OCI-LY7 (cell line): Measurements from ENCODE around the gene STK38L. TPM values are rescaled to one million over a fixed set of nuclear protein-coding genes. Genes with fewer than 3 reads are reported as not detected.

ENCODE experiments used
- BruUV-seq: library from RNA; stranded (reverse); fragments of 400-500 nt; replicated peaks from 2 replicates; lab custom pipeline; 2021; lab: Mats Ljungman, UMichigan
- CTCF ChIA-PET: fragments of 300-600 bp; sonication (Branson Sonifier 250); formaldehyde crosslinking; loops from one replicate; lab custom pipeline; 2022; ENCODE audit warnings: antibody characterized with exemption; ENCODE audit not compliant: unreplicated experiment; lab: Charles Lee
- POLR2A ChIA-PET: fragments of 300-600 bp; sonication (Branson Sonifier 250); formaldehyde crosslinking; loops from one replicate; lab custom pipeline; 2022; ENCODE audit warnings: antibody characterized with exemption; lab: Charles Lee
- DNase-seq: peaks from one replicate; pipeline ENCODE4 v3.0.0-alpha.2; 2015; ENCODE audit warnings: low spot score
- H2AFZ ChIP-seq: fragments of 200-600 bp; sonication (generic), shearing (Covaris generic); 2 replicates; pipeline ENCODE4 v1.6.1; 2014; ENCODE audit warnings: mild to moderate bottlenecking, antibody characterized with exemption, low read length, moderate library complexity
- H3K27ac ChIP-seq: fragments of 200-600 bp; sonication (generic); 2 replicates; pipeline ENCODE4 v1.5.1; 2014; ENCODE audit warnings: mixed run types, low read depth, mild to moderate bottlenecking, moderate library complexity, low read length, inconsistent platforms; ENCODE audit not compliant: poor library complexity, severe bottlenecking
- H3K36me3 ChIP-seq: fragments of 200-600 bp; sonication (generic); 2 replicates; pipeline ENCODE4 v1.6.1; 2014; ENCODE audit warnings: mild to moderate bottlenecking, antibody characterized with exemption, low read length, moderate library complexity, mixed read lengths; ENCODE audit not compliant: insufficient read depth
- H3K4me1 ChIP-seq: fragments of 200-600 bp; sonication (generic); 2 replicates; pipeline ENCODE4 v1.5.1; 2014; ENCODE audit warnings: mild to moderate bottlenecking, low read length; ENCODE audit not compliant: insufficient read depth, poor library complexity, severe bottlenecking
- H3K4me2 ChIP-seq: fragments of 200-600 bp; sonication (generic); 2 replicates; pipeline ENCODE4 v1.6.1; 2014; ENCODE audit warnings: mild to moderate bottlenecking, low read length
- H3K4me3 ChIP-seq: fragments of 200-600 bp; sonication (generic); 2 replicates; pipeline ENCODE4 v1.5.1; 2014; ENCODE audit warnings: mild to moderate bottlenecking, low read depth, low read length; ENCODE audit not compliant: poor library complexity, severe bottlenecking
- H3K79me2 ChIP-seq: fragments of 200-600 bp; sonication (generic); 2 replicates; pipeline ENCODE4 v1.6.1; 2016; ENCODE audit warnings: low read depth, mild to moderate bottlenecking, low read length, moderate library complexity, mixed read lengths; ENCODE audit not compliant: insufficient read depth
- H3K9me2 ChIP-seq: fragments of 200-600 bp; sonication (generic); 2 replicates; pipeline ENCODE4 v1.6.1; 2016; ENCODE audit warnings: mild to moderate bottlenecking, low read length, mixed read lengths; ENCODE audit not compliant: insufficient read depth
- H3K9me3 ChIP-seq: fragments of 200-600 bp; sonication (generic); 2 replicates; pipeline ENCODE4 v1.6.1; 2014; ENCODE audit warnings: mild to moderate bottlenecking, mixed run types, low read length, mixed read lengths
- H4K20me1 ChIP-seq: fragments of 200-600 bp; sonication (generic); 2 replicates; pipeline ENCODE4 v1.6.1; 2014; ENCODE audit warnings: mild to moderate bottlenecking, antibody characterized with exemption, low read length, moderate library complexity, mixed read lengths; ENCODE audit not compliant: insufficient read depth
- EZH2phosphoT487 ChIP-seq: fragments of 200-600 bp; sonication (generic); IDR thresholded peaks from 2 replicates; pipeline ENCODE4 v1.6.1; 2018; ENCODE audit warnings: low read depth, borderline replicate concordance, mild to moderate bottlenecking, mixed run types, antibody characterized with exemption, low read length, moderate library complexity, mixed read lengths
- intact Hi-C: fragments of 100-400 bp; cut with micrococcal nuclease; formaldehyde crosslinking; loops from one replicate; pipeline ENCODE4 v1.10.0; 2022; ENCODE audit not compliant: unreplicated experiment
- total RNA-seq, 2 experiments: library from RNA; depleted of rRNA in 1 of 2; stranded (reverse); fragments of >200 nt in 1 of 2; shearing (Covaris generic) in 1 of 2; gene quantifications; 2 replicates each; pipeline ENCODE4 v1.2.3, GENCODE V29; 2014 to 2022
- TF ChIP-seq, protein P1 (sequence below): fragments of 200-600 bp; sonication (generic); conservative IDR thresholded peaks from 2 replicates; pipeline ENCODE4 v1.5.1; 2014; ENCODE audit warnings: mild to moderate bottlenecking, antibody characterized with exemption, low read length, moderate library complexity, mixed read lengths

Gene STK38L
- total RNA-seq, 2 experiments from 2014 or later, result 15.2 to 29.9 TPM

- H3K9me3 ChIP-seq, result no peaks in the 10 kb centered on the region
- no peak overlapping the region for H3K4me2 ChIP-seq
- H2AFZ ChIP-seq, result no peak overlapping the region
- TF ChIP-seq, protein P1, sequence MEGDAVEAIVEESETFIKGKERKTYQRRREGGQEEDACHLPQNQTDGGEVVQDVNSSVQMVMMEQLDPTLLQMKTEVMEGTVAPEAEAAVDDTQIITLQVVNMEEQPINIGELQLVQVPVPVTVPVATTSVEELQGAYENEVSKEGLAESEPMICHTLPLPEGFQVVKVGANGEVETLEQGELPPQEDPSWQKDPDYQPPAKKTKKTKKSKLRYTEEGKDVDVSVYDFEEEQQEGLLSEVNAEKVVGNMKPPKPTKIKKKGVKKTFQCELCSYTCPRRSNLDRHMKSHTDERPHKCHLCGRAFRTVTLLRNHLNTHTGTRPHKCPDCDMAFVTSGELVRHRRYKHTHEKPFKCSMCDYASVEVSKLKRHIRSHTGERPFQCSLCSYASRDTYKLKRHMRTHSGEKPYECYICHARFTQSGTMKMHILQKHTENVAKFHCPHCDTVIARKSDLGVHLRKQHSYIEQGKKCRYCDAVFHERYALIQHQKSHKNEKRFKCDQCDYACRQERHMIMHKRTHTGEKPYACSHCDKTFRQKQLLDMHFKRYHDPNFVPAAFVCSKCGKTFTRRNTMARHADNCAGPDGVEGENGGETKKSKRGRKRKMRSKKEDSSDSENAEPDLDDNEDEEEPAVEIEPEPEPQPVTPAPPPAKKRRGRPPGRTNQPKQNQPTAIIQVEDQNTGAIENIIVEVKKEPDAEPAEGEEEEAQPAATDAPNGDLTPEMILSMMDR, result no peak
- TF ChIP-seq EZH2phosphoT487, result no peak
- H3K4me3 ChIP-seq, result no peak overlapping the region
- POLR2A ChIA-PET, result interaction anchor here (0.6 kb wide), 2 partner anchors 12 to 1809 kb away, joined by 3 read pairs; no protein-coding TSS in a partner anchor
- H3K27ac ChIP-seq, result no peak overlapping the region
- no peak for DNase-seq
- BruUV-seq, result no TSS peak
- no peaks in the 10 kb centered on the region for H3K9me2 ChIP-seq
- H3K4me1 ChIP-seq, result no peaks in the 10 kb centered on the region
- H4K20me1 ChIP-seq, result no peaks in the 10 kb centered on the region
- H3K79me2 ChIP-seq, result no peaks in the 10 kb centered on the region
- H3K36me3 ChIP-seq, result no peaks in the 10 kb centered on the region
- CTCF ChIA-PET, result no interaction called here
- intact Hi-C loops, result no loop called here
These were observed 99.3 kb downstream of the STK38L start for GRCh38 chr12:27343255-27344000.

- Histone ChIP-seq H4K20me1 (no peaks in the 10 kb centered on the region), H3K79me2 (no peaks in the 10 kb centered on the region), H3K4me1 (no peaks in the 10 kb centered on the region), H3K4me3 (no peak overlapping the region), H3K9me3 (no peaks in the 10 kb centered on the region), H3K27ac (no peak overlapping the region), H3K4me2 (no peak overlapping the region), H3K9me2 (no peaks in the 10 kb centered on the region), H2AFZ (no peak overlapping the region), H3K36me3 (no peaks in the 10 kb centered on the region)
- POLR2A ChIA-PET, result no interaction called here
- TF ChIP-seq, protein P1, result no peak
- no peak for TF ChIP-seq EZH2phosphoT487
- intact Hi-C loops, result no loop called here
- no peak for DNase-seq
- CTCF ChIA-PET, result no interaction called here
- BruUV-seq, result no TSS peak
These were observed 100.2 kb downstream of the STK38L start for GRCh38 chr12:27344246-27344645.

DNA sequence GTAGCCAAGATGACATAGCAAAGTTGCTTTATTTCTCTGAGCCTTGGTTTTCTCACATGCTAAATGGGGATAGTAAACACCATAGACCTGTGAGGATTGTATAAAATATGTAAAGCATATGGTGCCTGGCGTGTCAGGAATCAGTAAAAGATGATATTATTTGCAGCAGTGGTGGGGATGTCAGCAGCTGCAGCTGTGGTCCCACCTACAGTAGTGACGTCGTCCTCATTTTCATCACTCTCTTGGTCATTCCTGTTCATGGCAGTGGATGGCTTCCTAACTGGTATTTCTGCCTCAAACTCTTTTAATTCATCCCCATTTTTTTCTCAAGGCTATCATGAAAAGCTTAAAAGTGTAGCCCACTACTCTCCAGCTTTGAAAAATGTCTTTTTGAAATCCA lies 100.7 kb downstream of the STK38L start:
- Histone ChIP-seq H2AFZ (no peak overlapping the region), H3K27ac (no peak overlapping the region), H3K9me3 (no peaks in the 10 kb centered on the region), H3K4me2 (no peak overlapping the region), H3K4me1 (no peaks in the 10 kb centered on the region), H3K4me3 (no peak overlapping the region), H3K9me2 (no peaks in the 10 kb centered on the region), H4K20me1 (no peaks in the 10 kb centered on the region), H3K36me3 (no peaks in the 10 kb centered on the region), H3K79me2 (no peaks in the 10 kb centered on the region)
- intact Hi-C loops, result no loop called here
- BruUV-seq, result no TSS peak
- DNase-seq, result no peak
- ChIA-PET POLR2A (interaction anchor here (0.7 kb wide), 1 partner anchor 21 kb away, joined by 3 read pairs; no protein-coding TSS in a partner anchor), CTCF (no interaction called here)
- TF ChIP-seq, protein P1, result no peak
- no peak for TF ChIP-seq EZH2phosphoT487
